GM18868 (cell line): ENCODE data around the gene SUMF2.
A peak's percentile ranks its signal among the peaks of the same experiment; 100 is the strongest.
"Not testable (repeated sequence)": the region's sequence is repeated elsewhere in the genome, so short reads cannot be mapped to it uniquely, and the experiment has no call there.

Source experiments
- ATAC-seq: cut with Tn5 transposase; IDR thresholded peaks from one replicate; pipeline ENCODE4 v1.9.1; 2021; ENCODE audit warnings: mild to moderate bottlenecking, moderate library complexity; ENCODE audit not compliant: unreplicated experiment

The SUMF2 gene

GRCh38 chr7:56063882-56064625 is at the start of gene SUMF2:
Gene SUMF2, plus strand, starts transcription at chr7:56064286. Its CDS starts 26 bp downstream, at chr7:56064312.
- ATAC-seq: peak; percentile 80

GRCh38 chr7:56017015-56017414 is 47.1 kb upstream of the SUMF2 start:
- ATAC-seq: not testable (repeated sequence)

GRCh38 chr7:56019501-56019900 is 44.6 kb upstream of the SUMF2 start:
- no peak for ATAC-seq

DNA sequence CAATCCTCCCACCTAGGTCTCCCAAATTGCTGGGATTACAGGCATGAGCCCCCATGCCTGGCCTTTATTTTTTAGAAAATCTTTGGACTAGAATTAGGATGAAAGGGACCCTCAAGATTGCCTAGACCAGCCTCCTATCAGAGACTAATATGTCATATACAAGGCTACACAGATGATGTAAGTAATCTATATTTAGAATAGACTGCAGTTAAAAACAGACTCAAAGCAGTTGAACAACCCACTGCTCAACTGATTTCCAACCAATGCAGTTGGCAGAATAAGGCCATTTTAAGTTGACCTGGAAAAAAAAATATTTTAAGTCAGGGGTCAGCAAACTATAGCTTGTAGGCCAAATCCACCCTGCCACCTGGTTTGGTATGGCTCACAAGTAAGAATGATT is 40.6 kb upstream of the SUMF2 start:
- no peak for ATAC-seq

DNA sequence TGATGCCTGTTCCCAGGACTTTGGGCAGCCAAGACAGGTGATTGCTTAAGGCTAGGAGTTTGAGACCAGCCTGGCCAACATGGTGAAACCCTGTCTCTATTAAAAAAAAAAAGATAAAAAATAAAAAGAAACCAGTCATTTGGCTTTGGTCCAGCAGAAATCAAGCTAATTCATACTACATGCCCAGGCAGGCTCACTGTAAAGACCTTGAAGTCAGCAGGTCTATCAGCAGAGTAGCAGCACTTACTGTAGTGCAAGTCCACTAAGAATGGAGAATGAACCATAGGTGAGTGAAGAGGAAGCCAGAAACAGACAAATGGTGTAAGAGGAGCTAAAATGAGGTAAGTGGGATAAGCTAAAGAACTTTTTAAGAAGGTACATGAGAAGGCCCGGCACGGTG is 37.5 kb upstream of the SUMF2 start:
- ATAC-seq: no peak

DNA sequence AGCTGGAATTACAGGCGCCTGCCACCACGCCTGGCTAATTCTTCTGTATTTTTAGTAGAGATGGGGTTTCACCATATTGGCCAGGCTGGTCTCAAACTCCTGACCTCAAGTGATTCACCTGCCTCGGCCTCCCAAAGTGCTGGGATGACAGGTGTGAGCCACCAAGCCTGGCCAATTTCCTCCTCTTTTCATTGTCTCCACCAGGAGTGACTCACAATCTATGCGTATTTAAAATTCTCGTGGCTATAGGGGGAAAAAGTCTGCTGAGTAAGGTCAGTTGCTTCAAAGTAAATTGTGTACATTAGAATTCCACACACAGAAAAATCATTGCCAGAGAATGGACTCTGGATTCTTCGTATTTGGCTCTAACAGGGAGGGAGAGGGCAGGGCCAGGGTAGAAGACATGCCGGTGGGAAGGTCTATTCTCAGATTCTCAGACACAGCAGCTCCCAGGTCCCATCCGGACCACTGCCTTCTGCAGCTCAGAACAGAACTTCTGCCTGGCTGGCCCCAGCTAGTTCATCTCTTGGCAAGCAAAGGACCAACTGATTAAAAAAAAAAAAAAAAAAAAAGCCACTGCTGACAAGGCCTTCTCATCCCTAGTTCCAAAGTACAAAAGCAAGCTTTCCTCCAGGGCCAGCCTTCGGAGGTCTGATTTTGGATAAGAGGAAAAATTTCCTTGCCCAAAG is 35.0 kb upstream of the SUMF2 start:
- no peak for ATAC-seq

- ATAC-seq: no peak
Observed at GRCh38 chr7:56030340-56030739, 33.7 kb upstream of the SUMF2 start.

GRCh38 chr7:56031556-56031955 is 32.5 kb upstream of the SUMF2 start:
- not testable (repeated sequence) for ATAC-seq

DNA sequence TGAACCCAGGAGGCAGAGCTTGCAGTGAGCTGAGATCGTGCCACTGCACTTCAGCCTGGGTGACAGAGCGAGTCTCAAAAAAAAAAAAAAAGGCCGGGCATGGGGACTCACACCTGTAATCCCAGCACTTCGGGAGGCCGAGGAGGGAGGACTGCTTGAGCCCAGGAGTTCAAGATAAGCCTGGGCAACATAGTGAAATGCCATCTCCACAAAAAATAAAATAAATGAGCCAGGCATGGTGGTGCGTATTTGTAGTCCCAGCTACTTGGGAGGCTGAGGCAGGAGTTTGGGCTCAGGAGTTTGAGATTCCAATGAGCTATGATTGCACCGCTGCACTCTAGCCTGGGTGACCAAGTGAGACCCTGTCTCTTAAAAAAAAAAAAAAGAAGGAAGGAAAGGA is 31.5 kb upstream of the SUMF2 start:
- ATAC-seq: not testable (repeated sequence)

- ATAC-seq: peak; percentile 98
Observed at GRCh38 chr7:56033671-56034432, 30.2 kb upstream of the SUMF2 start.

DNA sequence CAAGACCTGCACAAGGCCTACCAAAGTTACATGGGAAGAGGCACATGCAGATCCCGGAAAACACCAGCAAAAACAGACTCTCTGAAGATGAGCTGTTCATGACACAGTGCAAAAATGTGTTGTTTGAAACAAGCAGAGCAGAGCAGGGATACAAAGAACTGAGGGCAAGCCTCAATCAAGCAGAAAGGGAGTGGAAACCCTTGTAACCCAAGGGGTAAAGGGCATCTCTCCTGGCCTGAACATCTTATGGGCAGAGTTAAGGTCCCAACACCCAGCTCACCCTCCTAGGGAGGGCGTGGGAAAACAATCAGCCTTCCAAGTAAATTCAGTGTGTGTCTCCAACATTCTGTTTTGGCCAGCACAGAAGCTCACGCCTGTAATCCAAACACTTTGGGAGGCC is 23.4 kb upstream of the SUMF2 start:
- no peak for ATAC-seq

GRCh38 chr7:56045758-56046157 is 18.3 kb upstream of the SUMF2 start:
- not testable (repeated sequence) for ATAC-seq

DNA sequence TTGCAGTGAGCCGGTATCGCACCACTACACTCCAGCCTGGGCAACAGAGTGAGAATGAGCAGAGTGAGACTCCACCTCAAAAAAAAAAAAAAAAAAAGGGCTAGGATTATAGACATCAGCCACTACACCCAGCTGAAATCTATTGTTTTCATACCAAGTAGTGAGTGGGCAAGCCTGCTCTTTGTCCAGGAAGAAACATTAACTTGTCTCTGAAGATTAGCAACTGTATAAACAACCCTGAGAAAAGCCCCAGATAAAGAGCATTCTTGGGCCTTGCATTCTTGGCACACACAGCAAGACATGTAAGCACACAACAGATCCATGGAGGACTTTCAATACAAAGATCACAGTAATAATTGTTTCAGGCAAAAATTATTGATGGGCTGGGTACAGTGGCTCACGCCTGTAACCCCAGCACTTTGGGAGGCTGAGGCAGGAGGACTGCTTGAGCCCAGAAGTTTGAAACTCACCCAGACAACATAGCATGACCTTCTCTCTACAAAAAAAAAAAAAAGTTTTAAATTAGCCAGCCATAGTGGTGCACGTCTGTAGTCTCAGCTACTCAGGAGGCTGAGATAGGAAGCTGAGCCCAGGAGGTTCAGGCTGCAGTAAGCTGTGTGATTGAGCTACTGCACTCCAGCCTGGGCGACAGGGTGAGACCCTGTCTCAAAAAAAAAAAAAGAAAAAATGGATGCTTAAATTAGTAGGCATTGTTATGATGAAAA is 17.2 kb upstream of the SUMF2 start:
- no peak for ATAC-seq

DNA sequence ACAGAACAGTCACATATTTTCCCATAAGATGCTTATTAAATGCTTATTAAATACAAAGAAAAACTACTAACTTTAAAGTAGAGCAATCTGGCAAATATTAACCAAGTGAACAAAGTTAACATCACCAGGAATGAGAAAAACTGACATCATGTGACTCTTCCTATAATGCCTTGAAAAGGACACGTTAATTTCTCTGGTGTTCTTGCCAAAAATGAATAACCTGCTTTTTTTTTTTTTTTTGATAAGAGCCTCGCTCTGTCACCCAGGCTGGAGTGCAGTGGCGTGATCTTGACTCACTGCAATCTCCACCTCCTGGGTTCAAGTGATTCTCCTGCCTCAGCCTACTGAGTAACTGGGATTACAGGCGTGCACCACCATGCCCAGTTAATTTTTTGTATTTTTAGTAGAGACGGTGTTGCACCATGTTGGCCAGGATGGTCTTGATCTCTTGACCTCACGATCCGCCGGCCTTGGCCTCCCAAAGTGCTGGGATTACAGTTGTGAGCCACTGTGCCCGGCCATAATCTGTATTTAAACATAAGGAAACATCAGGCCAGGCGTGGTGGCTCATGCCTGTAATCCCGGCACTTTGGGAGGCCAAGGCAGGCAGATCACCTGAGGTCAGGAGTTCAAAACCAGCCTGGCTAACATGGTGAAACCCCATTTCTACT is 16.5 kb upstream of the SUMF2 start:
- not testable (repeated sequence) for ATAC-seq

GRCh38 chr7:56048245-56048644 is 15.8 kb upstream of the SUMF2 start:
- ATAC-seq: no peak

DNA sequence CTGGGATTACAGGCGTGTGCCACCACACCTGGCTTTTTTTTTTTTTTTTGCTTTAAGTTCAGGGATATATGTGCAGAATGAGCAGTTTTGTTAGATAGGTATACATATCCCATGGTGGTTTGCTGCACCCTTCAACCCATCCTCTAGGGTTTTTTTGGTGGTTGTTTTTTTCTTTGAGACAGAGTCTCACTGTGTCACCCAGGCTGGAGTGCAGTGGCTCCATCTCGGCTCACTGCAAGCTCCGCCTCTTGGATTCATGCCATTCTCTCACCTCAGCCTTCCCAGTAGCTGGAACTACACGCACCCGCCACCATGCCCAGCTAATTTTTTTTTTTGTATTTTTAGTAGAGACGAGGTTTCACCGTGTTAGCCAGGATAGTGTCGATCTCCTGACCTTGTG is 15.3 kb upstream of the SUMF2 start:
- not testable (repeated sequence) for ATAC-seq

DNA sequence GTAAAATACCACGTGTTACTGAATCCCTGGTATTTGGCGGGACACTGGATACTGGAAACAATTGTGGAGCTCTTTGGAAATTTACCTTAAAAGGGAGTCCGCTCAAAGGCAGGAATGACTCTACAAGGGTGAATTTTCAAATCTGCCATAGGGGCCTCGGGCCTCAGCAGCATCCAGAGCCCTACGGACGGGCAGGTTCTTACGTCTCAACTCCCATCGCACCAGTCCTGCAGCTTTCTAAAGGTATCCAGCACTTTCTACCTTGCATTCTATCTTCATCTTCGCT is 13.1 kb upstream of the SUMF2 start:
- ATAC-seq: no peak

GRCh38 chr7:56051339-56052191 is 12.5 kb upstream of the SUMF2 start, which contains the start of the genes CCT6A and PSPH:
Gene CCT6A, plus strand, starts transcription at chr7:56051765. Its CDS starts 84 bp downstream, at chr7:56051849.
Gene PSPH, minus strand, starts transcription at chr7:56051444. Its CDS starts 30,232 bp downstream, at chr7:56021212.
- ATAC-seq: peak; percentile 89

GRCh38 chr7:56053379-56053778 is 10.7 kb upstream of the SUMF2 start:
- ATAC-seq: no peak

DNA sequence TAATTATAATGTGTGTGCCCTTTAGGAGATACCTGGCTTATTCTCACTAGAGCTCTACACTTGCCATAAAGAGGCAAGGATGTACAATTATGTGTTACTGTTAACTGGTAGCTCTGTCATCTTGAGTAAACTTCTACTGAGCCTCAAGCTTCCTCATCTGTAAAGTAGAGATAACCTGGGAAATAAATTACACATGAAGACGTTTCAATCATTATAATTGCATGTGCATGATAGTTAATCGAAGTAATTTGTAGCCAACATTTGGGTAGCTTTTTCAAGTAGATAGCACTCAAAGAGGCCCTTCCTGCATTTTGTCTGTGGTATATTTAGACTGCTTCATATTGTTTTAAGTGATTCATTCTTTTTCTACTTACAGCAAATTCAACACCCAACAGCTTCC is 10.1 kb upstream of the SUMF2 start:
- no peak for ATAC-seq
